A549 (cell line): ENCODE measurements around the gene FLYWCH1. TPM values are rescaled to one million over a fixed set of nuclear protein-coding genes. Genes with fewer than 3 reads are reported as not detected.

Experiments
- ATAC-seq, 2 experiments: fragments of 200-7000 bp in 1 of 2; fragments of >200 bp in 1 of 2; cut with Nextera tagmentation in 1 of 2; cut with Tn5 transposase in 1 of 2; 3 replicates each; pipeline versions ENCODE4 v1.8.0 to v1.9.1; 2018 to 2020; ENCODE audit warnings: mild to moderate bottlenecking in 1 of 2, moderate library complexity in 1 of 2
- CTCF ChIA-PET: fragments of 300-600 bp; sonication (Branson Sonifier 250); formaldehyde crosslinking; extraction: SDS; loops from one replicate; lab custom pipeline; 2021; ENCODE audit warnings: antibody characterized with exemption, inconsistent platforms; lab: Yijun Ruan, JAX
- POLR2A ChIA-PET: fragments of 350-600 bp; formaldehyde crosslinking; extraction: SDS; loops from one replicate; lab custom pipeline; 2021; ENCODE audit warnings: antibody characterized with exemption, inconsistent platforms; lab: Yijun Ruan, JAX
- DNase-seq, 2 experiments: peaks; one replicate each; pipeline versions ENCODE4 v3.0.0 to v3.0.0-alpha.2; 2011 to 2016; ENCODE audit warnings: low read depth in 1 of 2, low spot score in 1 of 2
- FAIRE-seq: peaks from 2 replicates; lab custom pipeline; 2011; peaks lifted over from hg19 to GRCh38; lab: Jason Lieb, UNC
- H3K27ac ChIP-seq, 2 experiments: fragments of >200 bp; sonication (Bioruptor Twin); formaldehyde crosslinking; 3 replicates each; pipeline ENCODE4 v1.5.1; 2016 to 2017
- H3K4me1 ChIP-seq: fragments of >200 bp; sonication (Bioruptor Twin); formaldehyde crosslinking; 3 replicates; pipeline ENCODE4 v1.6.1; 2016
- H3K4me2 ChIP-seq: fragments of >200 bp; sonication (Bioruptor Twin); formaldehyde crosslinking; 3 replicates; pipeline ENCODE4 v1.6.1; 2016
- H3K4me3 ChIP-seq: fragments of >200 bp; sonication (Bioruptor Twin); formaldehyde crosslinking; 3 replicates; pipeline ENCODE4 v1.5.1; 2016
- H3K9me3 ChIP-seq: fragments of >200 bp; sonication (Bioruptor Twin); formaldehyde crosslinking; 3 replicates; pipeline ENCODE4 v1.6.1; 2016
- BHLHE40 ChIP-seq: IDR thresholded peaks from 2 replicates; pipeline ENCODE4 v1.6.1; 2012; ENCODE audit warnings: low read depth, low read length, inconsistent platforms
- CBX8 ChIP-seq: fragments of 200-600 bp; sonication (generic); IDR thresholded peaks from 2 replicates; pipeline ENCODE4 v1.6.1; 2016
- CEBPB ChIP-seq, 2 experiments: fragments of >200 bp in 1 of 2; sonication (Bioruptor Twin) in 1 of 2; formaldehyde crosslinking in 1 of 2; IDR thresholded peaks; 2 replicates each; pipeline ENCODE4 v1.6.1; 2012 to 2016
- CHD2 ChIP-seq: fragments of 150-350 bp; IDR thresholded peaks from 2 replicates; pipeline ENCODE4 v1.6.1; 2014; ENCODE audit warnings: low read length; ENCODE audit not compliant: partially characterized antibody
- EHF ChIP-seq: fragments of 250-450 bp; sonication (Bioruptor Pico); IDR thresholded peaks from 2 replicates; pipeline ENCODE4 v1.5.0; 2020; ENCODE audit warnings: mild to moderate bottlenecking
- EP300 ChIP-seq, 2 experiments: fragments of >200 bp; sonication (Bioruptor Twin); formaldehyde crosslinking; IDR thresholded peaks; 2 replicates in 1 of 2; 3 replicates in 1 of 2; pipeline ENCODE4 v1.6.1; 2016 to 2017
- FOXS1 ChIP-seq: fragments of 250-450 bp; sonication (Bioruptor Pico); IDR thresholded peaks from 2 replicates; pipeline ENCODE4 v1.5.0; 2020; ENCODE audit warnings: mild to moderate bottlenecking, moderate library complexity
- GATA3 ChIP-seq: IDR thresholded peaks from 2 replicates; pipeline ENCODE4 v1.6.1; 2012; ENCODE audit warnings: borderline replicate concordance
- HOXB5 ChIP-seq: fragments of 250-450 bp; sonication (Bioruptor Pico); IDR thresholded peaks from 2 replicates; pipeline ENCODE4 v1.5.0; 2020; ENCODE audit warnings: mild to moderate bottlenecking, moderate library complexity
- KDM1A ChIP-seq: fragments of 200-600 bp; sonication (generic); IDR thresholded peaks from 2 replicates; pipeline ENCODE4 v1.6.1; 2016; ENCODE audit warnings: low read depth, mild to moderate bottlenecking
- KDM5A ChIP-seq: fragments of 200-600 bp; sonication (generic); IDR thresholded peaks from 2 replicates; pipeline ENCODE4 v1.6.1; 2016; ENCODE audit warnings: antibody characterized with exemption, mild to moderate bottlenecking
- NFE2L2 ChIP-seq: fragments of 150-350 bp; conservative IDR thresholded peaks from 2 replicates; pipeline ENCODE4 v1.6.1; 2014; ENCODE audit warnings: low read length
- NR3C1 ChIP-seq: fragments of >200 bp; sonication (Bioruptor Twin); formaldehyde crosslinking; IDR thresholded peaks from 3 replicates; pipeline ENCODE4 v1.6.1; 2017
- PHF8 ChIP-seq: fragments of 200-600 bp; sonication (generic); IDR thresholded peaks from 2 replicates; pipeline ENCODE4 v1.6.1; 2016; ENCODE audit warnings: low read depth, mild to moderate bottlenecking, antibody characterized with exemption, moderate library complexity, borderline replicate concordance
- POLR2A ChIP-seq: IDR thresholded peaks from 2 replicates; pipeline ENCODE4 v1.6.1; 2012; ENCODE audit warnings: mild to moderate bottlenecking, low read length
- RARB ChIP-seq: fragments of 250-450 bp; sonication (Bioruptor Pico); IDR thresholded peaks from 2 replicates; pipeline ENCODE4 v1.8.0; 2021; ENCODE audit warnings: mild to moderate bottlenecking, moderate library complexity
- RCOR1 ChIP-seq: fragments of 150-350 bp; IDR thresholded peaks from 2 replicates; pipeline ENCODE4 v1.6.1; 2014; ENCODE audit warnings: antibody characterized with exemption, low read length, low read depth
- SREBF2 ChIP-seq: fragments of 450-650 bp; IDR thresholded peaks from 2 replicates; pipeline ENCODE4 v1.6.1; 2014; ENCODE audit warnings: mild to moderate bottlenecking, moderate library complexity
- TFCP2L1 ChIP-seq: fragments of 250-450 bp; sonication (Bioruptor Pico); IDR thresholded peaks from 2 replicates; pipeline ENCODE4 v1.5.0; 2021; ENCODE audit warnings: mild to moderate bottlenecking
- ZFP36 ChIP-seq: fragments of 450-650 bp; IDR thresholded peaks from 2 replicates; pipeline ENCODE4 v1.6.1; 2014; ENCODE audit warnings: borderline replicate concordance; ENCODE audit not compliant: partially characterized antibody
- ZNF302 ChIP-seq: fragments of 250-450 bp; sonication (Bioruptor Pico); IDR thresholded peaks from 2 replicates; pipeline ENCODE4 v1.9.0; 2021; ENCODE audit warnings: inconsistent platforms, mild to moderate bottlenecking, moderate library complexity
- WGBS: methylation state at CpG from one replicate; pipeline ENCODE4 v1.1.6; 2017; ENCODE audit errors: missing lambda C conversion rate; 5-methylcytosine and 5-hydroxymethylcytosine counted together
- polyA plus RNA-seq, 4 experiments: library from polyadenylated mRNA; depleted of rRNA in 3 of 4; stranded (reverse); fragments of >200 nt; fragmentation: RNase III in 1 of 4; extraction: RNeasy Plus Mini Kit Qiagen cat#74134 plus additional on column Dnase treatment in 1 of 4; gene quantifications; 2 replicates in 3 of 4; 3 replicates in 1 of 4; pipeline ENCODE4 v1.2.3, GENCODE V29; 2011 to 2017
- TF ChIP-seq, protein P1 (sequence below): fragments of >200 bp; sonication (Bioruptor Twin); formaldehyde crosslinking; IDR thresholded peaks from 3 replicates; pipeline ENCODE4 v1.6.1; 2016
- TF ChIP-seq, protein P2 (sequence below): fragments of >200 bp; sonication (Bioruptor Twin); formaldehyde crosslinking; IDR thresholded peaks from 3 replicates; pipeline ENCODE4 v1.5.1; 2016
- TF ChIP-seq, protein P3 (sequence below): fragments of 150-350 bp; IDR thresholded peaks from 2 replicates; pipeline ENCODE4 v1.6.1; 2014; ENCODE audit warnings: low read depth, mild to moderate bottlenecking, low read length
- TF ChIP-seq, protein P4 (sequence below): fragments of 250-450 bp; sonication (Bioruptor Pico); IDR thresholded peaks from 2 replicates; pipeline ENCODE4 v1.5.0; 2020; ENCODE audit warnings: low read depth, mild to moderate bottlenecking, moderate library complexity

FLYWCH1 gene
- polyA plus RNA-seq, 2 of the 4 experiments (the other 2 are of a cell fraction), result 9.3 to 22.5 TPM

DNA sequence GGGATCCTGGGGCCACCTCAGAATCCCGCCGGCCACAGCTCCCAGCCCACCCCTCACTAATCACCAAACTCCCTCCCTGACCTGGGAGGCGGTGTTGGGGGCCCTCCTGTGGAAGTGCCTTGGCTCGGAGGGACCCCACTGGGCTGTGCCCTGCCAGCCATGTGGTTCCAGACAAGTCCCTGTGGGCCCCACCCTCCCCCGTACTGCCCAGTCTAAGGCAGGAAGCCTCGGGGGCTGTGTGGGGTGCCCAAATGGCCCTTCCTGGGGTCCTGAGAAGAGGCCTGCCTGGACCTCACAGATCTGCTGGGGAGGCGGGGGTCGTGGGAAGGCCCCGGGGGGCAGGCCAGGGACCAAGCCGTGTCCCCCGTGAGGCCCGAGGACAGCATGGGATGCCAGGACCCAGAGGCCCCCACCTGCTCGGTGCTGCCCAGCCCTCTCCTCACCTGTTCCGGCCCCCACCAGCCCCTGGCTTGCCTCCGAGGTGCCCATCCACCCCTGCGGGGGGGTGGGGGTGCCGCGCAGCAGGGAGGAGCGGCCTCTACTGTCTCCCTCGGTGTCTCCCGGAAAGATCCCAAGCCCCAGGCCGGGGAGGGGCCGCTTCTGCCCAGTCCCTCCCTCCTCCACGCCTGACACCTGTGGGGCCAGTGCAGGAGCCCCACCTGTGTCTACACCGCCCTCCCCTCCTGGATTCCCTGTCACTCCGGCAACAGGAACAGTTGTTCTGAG, 43.1 kb downstream of the FLYWCH1 start (continued):
- no peak for TF ChIP-seq NR3C1
- TF ChIP-seq EP300 (IDR thresholded peaks at IDR 0.05), result no peak
- TF ChIP-seq KDM1A, result no peak
- TF ChIP-seq BHLHE40, result no peak
- no peak for TF ChIP-seq EHF (CRISPR knock-in tag)
- no peak for TF ChIP-seq NFE2L2
- TF ChIP-seq CHD2, result no peak
- TF ChIP-seq, protein P1, sequence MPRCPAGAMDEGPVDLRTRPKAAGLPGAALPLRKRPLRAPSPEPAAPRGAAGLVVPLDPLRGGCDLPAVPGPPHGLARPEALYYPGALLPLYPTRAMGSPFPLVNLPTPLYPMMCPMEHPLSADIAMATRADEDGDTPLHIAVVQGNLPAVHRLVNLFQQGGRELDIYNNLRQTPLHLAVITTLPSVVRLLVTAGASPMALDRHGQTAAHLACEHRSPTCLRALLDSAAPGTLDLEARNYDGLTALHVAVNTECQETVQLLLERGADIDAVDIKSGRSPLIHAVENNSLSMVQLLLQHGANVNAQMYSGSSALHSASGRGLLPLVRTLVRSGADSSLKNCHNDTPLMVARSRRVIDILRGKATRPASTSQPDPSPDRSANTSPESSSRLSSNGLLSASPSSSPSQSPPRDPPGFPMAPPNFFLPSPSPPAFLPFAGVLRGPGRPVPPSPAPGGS, result no peak
- TF ChIP-seq, protein P2, sequence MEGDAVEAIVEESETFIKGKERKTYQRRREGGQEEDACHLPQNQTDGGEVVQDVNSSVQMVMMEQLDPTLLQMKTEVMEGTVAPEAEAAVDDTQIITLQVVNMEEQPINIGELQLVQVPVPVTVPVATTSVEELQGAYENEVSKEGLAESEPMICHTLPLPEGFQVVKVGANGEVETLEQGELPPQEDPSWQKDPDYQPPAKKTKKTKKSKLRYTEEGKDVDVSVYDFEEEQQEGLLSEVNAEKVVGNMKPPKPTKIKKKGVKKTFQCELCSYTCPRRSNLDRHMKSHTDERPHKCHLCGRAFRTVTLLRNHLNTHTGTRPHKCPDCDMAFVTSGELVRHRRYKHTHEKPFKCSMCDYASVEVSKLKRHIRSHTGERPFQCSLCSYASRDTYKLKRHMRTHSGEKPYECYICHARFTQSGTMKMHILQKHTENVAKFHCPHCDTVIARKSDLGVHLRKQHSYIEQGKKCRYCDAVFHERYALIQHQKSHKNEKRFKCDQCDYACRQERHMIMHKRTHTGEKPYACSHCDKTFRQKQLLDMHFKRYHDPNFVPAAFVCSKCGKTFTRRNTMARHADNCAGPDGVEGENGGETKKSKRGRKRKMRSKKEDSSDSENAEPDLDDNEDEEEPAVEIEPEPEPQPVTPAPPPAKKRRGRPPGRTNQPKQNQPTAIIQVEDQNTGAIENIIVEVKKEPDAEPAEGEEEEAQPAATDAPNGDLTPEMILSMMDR, result no peak

DNA sequence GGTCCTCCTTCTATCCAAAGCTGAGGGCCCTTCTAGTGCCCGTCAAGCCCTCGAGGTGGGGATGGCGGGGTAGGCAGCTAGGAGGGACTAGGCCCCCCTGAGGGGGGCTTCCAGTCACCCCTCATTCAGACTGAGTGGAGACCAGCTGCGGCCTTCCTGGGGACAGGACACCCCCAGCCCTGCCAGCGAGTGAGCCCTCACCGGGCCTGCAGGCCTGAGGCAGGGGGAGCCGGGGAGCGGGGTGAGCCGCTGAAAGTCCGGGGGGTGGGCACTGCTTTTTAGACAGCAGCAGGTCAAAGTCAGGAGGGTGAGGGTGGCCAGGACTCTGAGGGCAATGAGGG, 43.7 kb downstream of the FLYWCH1 start:
- 85% methylated on average over 7 of the region's 10 CpGs for WGBS
- no peak for TF ChIP-seq KDM5A
- TF ChIP-seq SREBF2, result no peak
- no peak for TF ChIP-seq CEBPB (IDR thresholded peaks at IDR 0.05)
- TF ChIP-seq HOXB5, result no peak
- no peak for TF ChIP-seq ZFP36
- TF ChIP-seq, protein P3, sequence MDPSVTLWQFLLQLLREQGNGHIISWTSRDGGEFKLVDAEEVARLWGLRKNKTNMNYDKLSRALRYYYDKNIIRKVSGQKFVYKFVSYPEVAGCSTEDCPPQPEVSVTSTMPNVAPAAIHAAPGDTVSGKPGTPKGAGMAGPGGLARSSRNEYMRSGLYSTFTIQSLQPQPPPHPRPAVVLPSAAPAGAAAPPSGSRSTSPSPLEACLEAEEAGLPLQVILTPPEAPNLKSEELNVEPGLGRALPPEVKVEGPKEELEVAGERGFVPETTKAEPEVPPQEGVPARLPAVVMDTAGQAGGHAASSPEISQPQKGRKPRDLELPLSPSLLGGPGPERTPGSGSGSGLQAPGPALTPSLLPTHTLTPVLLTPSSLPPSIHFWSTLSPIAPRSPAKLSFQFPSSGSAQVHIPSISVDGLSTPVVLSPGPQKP, result no peak
- no peak for TF ChIP-seq FOXS1 (CRISPR knock-in tag)
- TF ChIP-seq, protein P4, sequence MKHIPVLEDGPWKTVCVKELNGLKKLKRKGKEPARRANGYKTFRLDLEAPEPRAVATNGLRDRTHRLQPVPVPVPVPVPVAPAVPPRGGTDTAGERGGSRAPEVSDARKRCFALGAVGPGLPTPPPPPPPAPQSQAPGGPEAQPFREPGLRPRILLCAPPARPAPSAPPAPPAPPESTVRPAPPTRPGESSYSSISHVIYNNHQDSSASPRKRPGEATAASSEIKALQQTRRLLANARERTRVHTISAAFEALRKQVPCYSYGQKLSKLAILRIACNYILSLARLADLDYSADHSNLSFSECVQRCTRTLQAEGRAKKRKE, result no peak
- TF ChIP-seq TFCP2L1 (CRISPR knock-in tag), result no peak
- TF ChIP-seq EP300 (IDR thresholded peaks at IDR 0.05), result no peak
- no peak for TF ChIP-seq POLR2A
- TF ChIP-seq CBX8, result no peak
- no peak for TF ChIP-seq RARB (CRISPR knock-in tag)
- no peak for TF ChIP-seq RCOR1
- TF ChIP-seq, protein P1, result no peak
- no peak for TF ChIP-seq GATA3
- no peak for TF ChIP-seq ZNF302 (CRISPR knock-in tag)
- TF ChIP-seq PHF8, result no peak
- no peak for DNase-seq
- no peak for ATAC-seq
- CTCF ChIA-PET, result interaction anchor here (0.7 kb wide), 1 partner anchor 28 kb away, joined by 3 read pairs; no protein-coding TSS in a partner anchor
- no peak overlapping the region for H3K4me3 ChIP-seq
- no peaks in the 10 kb centered on the region for H3K9me3 ChIP-seq
- no peak overlapping the region for H3K27ac ChIP-seq
- FAIRE-seq, result no peak
- peaks cover 11% of the 10 kb centered on the region for H3K4me1 ChIP-seq
- no peak overlapping the region for H3K4me2 ChIP-seq
- POLR2A ChIA-PET, result no interaction called here
